K562 (cell line): ENCODE results near the gene NADSYN1. TPM values are rescaled to one million over a fixed set of nuclear protein-coding genes. Genes with fewer than 3 reads are reported as not detected.

Source experiments
- ATAC-seq: fragments of 200-7000 bp; cut with Tn5 transposase; 3 replicates; pipeline ENCODE4 v1.9.1; 2020; ENCODE audit warnings: moderate library complexity
- BruUV-seq: library from RNA; stranded (reverse); fragments of 400-500 nt; replicated peaks from 2 replicates; lab custom pipeline; 2021; lab: Mats Ljungman, UMichigan
- CTCF ChIA-PET: fragments of 300-600 bp; formaldehyde crosslinking; extraction: SDS; loops from one replicate; lab custom pipeline; 2021; ENCODE audit warnings: low intra/inter-chr PET ratio; lab: Yijun Ruan, JAX
- POLR2A ChIA-PET: fragments of 300-600, 350-650 bp; sonication (Branson Sonifier 250); formaldehyde crosslinking; extraction: SDS; loops from one replicate; lab custom pipeline; 2021; ENCODE audit warnings: antibody characterized with exemption, inconsistent platforms; lab: Yijun Ruan, JAX
- DNase-seq, 4 experiments: peaks; one replicate each; pipeline versions ENCODE4 v3.0.0 to v3.0.0-alpha.2; 2011 to 2018; ENCODE audit warnings: low spot score in 3 of 4, mixed read lengths in 3 of 4; ENCODE audit errors: extremely low read depth in 1 of 4
- FAIRE-seq: peaks from 2 replicates; lab custom pipeline; 2011; peaks lifted over from hg19 to GRCh38; lab: Jason Lieb, UNC
- H2AFZ ChIP-seq: 2 replicates; pipeline ENCODE4 v1.6.0; 2011; ENCODE audit warnings: low read depth, low read length, control low read depth, inconsistent platforms
- H3K27ac ChIP-seq: fragments of 200-600 bp; 3 replicates; pipeline ENCODE4 v1.8.0; 2011; ENCODE audit warnings: low read depth, mild to moderate bottlenecking, control low read depth, inconsistent platforms, low read length, moderate library complexity, mixed read lengths; ENCODE audit errors: extremely low read depth
- H3K27me3 ChIP-seq, 2 experiments: fragments of 300-600 bp in 1 of 2; 2 replicates in 1 of 2; 3 replicates in 1 of 2; pipeline versions ENCODE4 v1.6.0 to v1.8.0; 2011; ENCODE audit warnings: inconsistent platforms in 2 of 2, low read length in 2 of 2, mild to moderate bottlenecking in 1 of 2, mixed read lengths in 1 of 2, moderate library complexity in 1 of 2; ENCODE audit not compliant: control insufficient read depth in 2 of 2, insufficient read depth in 2 of 2
- H3K36me3 ChIP-seq: fragments of 300-600 bp; 3 replicates; pipeline ENCODE4 v1.8.0; 2011; ENCODE audit warnings: mild to moderate bottlenecking, low read length, inconsistent platforms; ENCODE audit not compliant: control insufficient read depth, insufficient read depth
- H3K4me1 ChIP-seq, 2 experiments: fragments of 200-600 bp in 1 of 2; replicated peaks in 1 of 2; 2 replicates in 1 of 2; 3 replicates in 1 of 2; pipeline versions ENCODE4 v1.5.1 to v1.8.0; 2011; ENCODE audit warnings: inconsistent platforms in 2 of 2, low read length in 2 of 2, mild to moderate bottlenecking in 1 of 2, mixed read lengths in 1 of 2, moderate library complexity in 1 of 2; ENCODE audit not compliant: control insufficient read depth in 2 of 2, insufficient read depth in 2 of 2
- H3K4me2 ChIP-seq: 2 replicates; pipeline ENCODE4 v1.6.1; 2011; ENCODE audit warnings: low read length, control low read depth, inconsistent platforms, mixed read lengths; ENCODE audit not compliant: insufficient read depth
- H3K4me3 ChIP-seq: fragments of 200-600 bp; sonication (generic), shearing (Covaris generic); 2 replicates; pipeline ENCODE4 v1.5.1; 2016; ENCODE audit warnings: control low read depth, inconsistent platforms
- H3K79me2 ChIP-seq: fragments of 200-600 bp; 3 replicates; pipeline ENCODE4 v1.8.0; 2011; ENCODE audit warnings: low read length, inconsistent platforms; ENCODE audit not compliant: control insufficient read depth, insufficient read depth
- H3K9ac ChIP-seq, 2 experiments: 2 replicates each; pipeline versions ENCODE4 v1.6.0 to v1.6.1; 2011; ENCODE audit warnings: low read depth in 2 of 2, low read length in 2 of 2, control low read depth in 1 of 2, inconsistent platforms in 1 of 2, mild to moderate bottlenecking in 1 of 2, mixed read lengths in 1 of 2; ENCODE audit not compliant: insufficient read depth in 1 of 2
- H3K9me1 ChIP-seq: one replicate; pipeline ENCODE4 v1.6.0; 2011; ENCODE audit warnings: inconsistent platforms, mild to moderate bottlenecking, low read length, moderate library complexity; ENCODE audit not compliant: control insufficient read depth, insufficient read depth
- H3K9me3 ChIP-seq: replicated peaks from 2 replicates; pipeline ENCODE4 v1.5.1; 2011; ENCODE audit warnings: low read depth, low read length, inconsistent platforms; ENCODE audit not compliant: control insufficient read depth, insufficient read depth
- H4K20me1 ChIP-seq: replicated peaks from 2 replicates; pipeline ENCODE4 v1.6.1; 2011; ENCODE audit warnings: low read length, inconsistent platforms, mixed read lengths; ENCODE audit not compliant: control insufficient read depth, insufficient read depth
- KHSRP ChIP-seq: fragments of 450-650 bp; IDR thresholded peaks from 2 replicates; pipeline ENCODE4 v1.6.1; 2017
- NFIC ChIP-seq: fragments of 450-650 bp; IDR thresholded peaks from 2 replicates; pipeline ENCODE4 v1.6.1; 2017; ENCODE audit warnings: mild to moderate bottlenecking, inconsistent platforms
- PKNOX1 ChIP-seq: fragments of 450-650 bp; IDR thresholded peaks from 2 replicates; pipeline ENCODE4 v1.6.1; 2016
- ZNF431 ChIP-seq: sonication (generic); formaldehyde crosslinking; IDR thresholded peaks from 2 replicates; pipeline ENCODE4 v1.8.0; 2022; ENCODE audit warnings: mild to moderate bottlenecking, missing genetic modification reagents
- WGBS: fragments of 100-300 bp; shearing (Covaris generic); methylation state at CpG from one replicate; pipeline ENCODE4 v1.1.6; 2016; ENCODE audit warnings: low coverage, mixed read lengths; ENCODE audit not compliant: insufficient coverage; ENCODE audit errors: missing lambda C conversion rate; 5-methylcytosine and 5-hydroxymethylcytosine counted together
- in situ Hi-C: fragments of 300-500 bp; cut with MboI; formaldehyde crosslinking; loops from 4 replicates; pipeline ENCODE4 v1.15.0; 2018; ENCODE audit warnings: inconsistent platforms, mixed read lengths
- intact Hi-C: fragments of 100-400 bp; cut with micrococcal nuclease; formaldehyde crosslinking; loops from 2 replicates; pipeline ENCODE4 v1.14.2; 2022
- polyA plus RNA-seq, 8 experiments: library from polyadenylated mRNA; depleted of rRNA in 4 of 8; stranded (reverse) in 5 of 8; unstranded in 3 of 8; fragments of >200 nt; fragmentation: Nextera tagmentation in 2 of 8; fragmentation: Illumina TruSeq in 1 of 8; extraction: Ambion mirVana in 2 of 8; extraction: Trizol in 1 of 8; gene quantifications; 2 replicates each; pipeline versions ENCODE4 v1.2.1 to v1.2.3, GENCODE V29; 2011 to 2014; ENCODE audit warnings: inconsistent platforms in 1 of 8, missing spikeins in 1 of 8
- total RNA-seq, 7 experiments: library from RNA; depleted of rRNA in 6 of 7; stranded (reverse); fragments of >200 nt in 6 of 7; fragmentation: Illumina TruSeq in 2 of 7; extraction: Trizol in 2 of 7; gene quantifications; 2 replicates each; pipeline versions ENCODE4 v1.2.1 to v1.2.3, GENCODE V29; 2011 to 2021; ENCODE audit warnings: low replicate concordance in 1 of 7

NADSYN1 gene
- total and polyA plus RNA-seq, 9 of the 15 experiments (the other 6 are each of a cell fraction or from before 2014, with no cell fraction given): 12.7 to 57.3 (median 42.1) TPM

GRCh38 chr11:71502871-71503435 lies 50.0 kb downstream of the NADSYN1 start (continued):
- TF ChIP-seq ZNF431 (CRISPR knock-in tag): no peak

- DNase-seq (no peak), ATAC-seq (no peak), FAIRE-seq (no peak)
- H4K20me1 ChIP-seq: no peaks in the 10 kb centered on the region
- no peaks in the 10 kb centered on the region for H3K79me2 ChIP-seq
- intact Hi-C loops: no loop called here
- H3K9me1 ChIP-seq: no peaks in the 10 kb centered on the region
- H3K4me3 ChIP-seq: no peak overlapping the region
- H3K9me3 ChIP-seq: 0 out of 2 replicates have a peak, but pooled peaks cover under 1% of the 10 kb centered on the region
- H3K27me3 ChIP-seq: no peaks in the 10 kb centered on the region
- H3K27ac ChIP-seq: no peak overlapping the region
- ChIA-PET CTCF (no interaction called here), POLR2A (no interaction called here)
- 38% methylated on average over 7 of the region's 10 CpGs for WGBS
- no peaks in the 10 kb centered on the region for H3K4me1 ChIP-seq
- no peak overlapping the region for H3K4me2 ChIP-seq
- in situ Hi-C loops: no loop called here
- no peak overlapping the region for H2AFZ ChIP-seq
- BruUV-seq: no TSS peak
- no peak overlapping the region for H3K9ac ChIP-seq
- TF ChIP-seq KHSRP (no peak), PKNOX1 (peak; percentile 10; the same call in 1 of the 2 replicates), NFIC (peak; percentile 22; the same call in 1 of the 2 replicates)
- peaks cover 7% of the 10 kb centered on the region; the same call in 1 of the 3 replicates for H3K36me3 ChIP-seq
These were observed 51.5 kb downstream of the NADSYN1 start for GRCh38 chr11:71504531-71504930.
